Endothelial cell of umbilical vein (primary cell): ENCODE data around the gene RFLNA. TPM values are rescaled to one million over a fixed set of nuclear protein-coding genes. Genes with fewer than 3 reads are reported as not detected.

Experiments
- BruUV-seq: library from RNA; stranded (reverse); fragments of 400-500 nt; replicated peaks from 2 replicates; lab custom pipeline; 2021; lab: Mats Ljungman, UMichigan
- CTCF ChIA-PET: fragments of 300-600, 350-600 bp; sonication (Branson Sonifier 250); formaldehyde crosslinking; loops from one replicate; lab custom pipeline; 2021; ENCODE audit warnings: antibody characterized with exemption, inconsistent platforms; lab: Charles Lee
- POLR2A ChIA-PET: fragments of 300-600, 350-600 bp; sonication (Branson Sonifier 250); formaldehyde crosslinking; loops from one replicate; lab custom pipeline; 2021; ENCODE audit warnings: antibody characterized with exemption, inconsistent platforms; lab: Charles Lee
- DNase-seq: peaks from one replicate; pipeline ENCODE4 v3.0.0-alpha.2; 2011; ENCODE audit warnings: low read depth, low spot score
- FAIRE-seq: peaks from 2 replicates; lab custom pipeline; 2011; peaks lifted over from hg19 to GRCh38; lab: Jason Lieb, UNC
- H2AFZ ChIP-seq: 2 replicates; pipeline ENCODE4 v1.6.0; 2012; ENCODE audit warnings: low read depth, low read length, control low read depth, inconsistent platforms
- H3K27ac ChIP-seq: 2 replicates; pipeline ENCODE4 v1.5.1; 2011; ENCODE audit warnings: low read depth, mild to moderate bottlenecking, control low read depth, low read length, moderate library complexity; ENCODE audit not compliant: insufficient read depth
- H3K27me3 ChIP-seq, 2 experiments: 2 replicates each; pipeline versions ENCODE4 v1.6.0 to v1.6.1; 2011; ENCODE audit warnings: low read length in 2 of 2, mixed read lengths in 1 of 2; ENCODE audit not compliant: control insufficient read depth in 2 of 2, insufficient read depth in 2 of 2
- H3K36me3 ChIP-seq, 2 experiments: 2 replicates in 1 of 2; 3 replicates in 1 of 2; pipeline ENCODE4 v1.5.1; 2011; ENCODE audit warnings: low read length in 2 of 2, mild to moderate bottlenecking in 1 of 2, moderate library complexity in 1 of 2; ENCODE audit not compliant: control insufficient read depth in 2 of 2, insufficient read depth in 2 of 2; ENCODE audit errors: extremely low read depth in 1 of 2
- H3K4me1 ChIP-seq: 3 replicates; pipeline ENCODE4 v1.5.1; 2011; ENCODE audit warnings: mild to moderate bottlenecking, low read length; ENCODE audit not compliant: control insufficient read depth, insufficient read depth; ENCODE audit errors: extremely low read depth
- H3K4me2 ChIP-seq: 2 replicates; pipeline ENCODE4 v1.6.1; 2011; ENCODE audit warnings: low read length, control low read depth, mixed read lengths; ENCODE audit not compliant: insufficient read depth
- H3K4me3 ChIP-seq, 3 experiments: fragments of 200-600 bp in 1 of 3; sonication (generic), shearing (Covaris generic) in 1 of 3; replicated peaks in 1 of 3; 2 replicates each; pipeline ENCODE4 v1.5.1; 2011 to 2016; ENCODE audit warnings: control low read depth in 3 of 3, low read length in 3 of 3, mild to moderate bottlenecking in 2 of 3, inconsistent platforms in 1 of 3, low read depth in 1 of 3, moderate library complexity in 1 of 3; ENCODE audit not compliant: insufficient read depth in 1 of 3
- H3K79me2 ChIP-seq: 2 replicates; pipeline ENCODE4 v1.6.0; 2012; ENCODE audit warnings: low read length, inconsistent platforms; ENCODE audit not compliant: control insufficient read depth, insufficient read depth
- H3K9ac ChIP-seq: replicated peaks from 2 replicates; pipeline ENCODE3; 2011; ENCODE audit warnings: low read length, control low read depth; ENCODE audit not compliant: insufficient read depth; ENCODE audit errors: extremely low read depth
- H3K9me1 ChIP-seq: replicated peaks from 3 replicates; pipeline ENCODE4 v1.6.0; 2011; ENCODE audit warnings: mild to moderate bottlenecking, low read length; ENCODE audit not compliant: control insufficient read depth, insufficient read depth; ENCODE audit errors: extremely low read depth
- H3K9me3 ChIP-seq: replicated peaks from 2 replicates; pipeline ENCODE4 v1.5.1; 2012; ENCODE audit warnings: low read length, inconsistent platforms; ENCODE audit not compliant: control insufficient read depth, insufficient read depth
- H4K20me1 ChIP-seq: replicated peaks from 2 replicates; pipeline ENCODE3; 2011; ENCODE audit warnings: mild to moderate bottlenecking, low read length; ENCODE audit not compliant: control insufficient read depth, insufficient read depth; ENCODE audit errors: extremely low read depth
- CTCF ChIP-seq, 2 donors: IDR thresholded peaks; 1 replicate in 1 of 2; 2 replicates in 1 of 2; pipeline ENCODE4 v1.5.1; 2011; ENCODE audit warnings: low read length in 2 of 2, mild to moderate bottlenecking in 2 of 2, moderate library complexity in 2 of 2, control low read depth in 1 of 2, inconsistent platforms in 1 of 2, low read depth in 1 of 2; ENCODE audit not compliant: insufficient read depth in 1 of 2; ENCODE audit errors: extremely low read depth in 1 of 2
- EZH2 ChIP-seq: IDR thresholded peaks from 2 replicates; pipeline ENCODE4 v1.6.1; 2012; ENCODE audit warnings: borderline replicate concordance, low read depth, mild to moderate bottlenecking, moderate library complexity, low read length, inconsistent platforms; ENCODE audit not compliant: severe bottlenecking
- FOS ChIP-seq: IDR thresholded peaks from 2 replicates; pipeline ENCODE4 v1.6.1; 2011; ENCODE audit warnings: mild to moderate bottlenecking, low read length, moderate library complexity, borderline replicate concordance; ENCODE audit not compliant: insufficient read depth
- GATA2 ChIP-seq: IDR thresholded peaks from 2 replicates; pipeline ENCODE4 v1.7.0; 2011; ENCODE audit warnings: low read depth, mild to moderate bottlenecking, moderate library complexity, mixed read lengths, low read length; ENCODE audit not compliant: insufficient read length, insufficient read depth
- JUN ChIP-seq: IDR thresholded peaks from 2 replicates; pipeline ENCODE4 v1.6.1; 2011; ENCODE audit warnings: borderline replicate concordance, low read depth; ENCODE audit not compliant: insufficient read length, insufficient read depth
- MYC ChIP-seq: IDR thresholded peaks from one replicate; pipeline ENCODE4 v1.6.1; 2011; ENCODE audit warnings: mild to moderate bottlenecking, low read depth, low read length
- POLR2A ChIP-seq: IDR thresholded peaks from 2 replicates; pipeline ENCODE4 v1.6.1; 2012; ENCODE audit warnings: low read depth, mild to moderate bottlenecking, control low read depth, low read length
- POLR2AphosphoS5 ChIP-seq: IDR thresholded peaks from 2 replicates; pipeline ENCODE4 v1.6.1; 2012; ENCODE audit warnings: low read depth, mild to moderate bottlenecking, control low read depth, low read length, moderate library complexity; ENCODE audit not compliant: insufficient read depth
- dilution Hi-C: fragments of 300-500 bp; cut with MboI; formaldehyde crosslinking; loops from one replicate; pipeline ENCODE4 v1.15.0; 2019; ENCODE audit warnings: low sequenced_read_pairs; ENCODE audit not compliant: extremely low pct_ligation_motif_present
- intact Hi-C: fragments of 100-400 bp; cut with micrococcal nuclease; formaldehyde crosslinking; loops from one replicate; pipeline ENCODE4 v1.10.0; 2022
- polyA plus RNA-seq, 4 experiments: library from polyadenylated mRNA; depleted of rRNA in 3 of 4; stranded (reverse) in 3 of 4; unstranded in 1 of 4; fragments of >200 nt; gene quantifications; 2 replicates each; pipeline versions ENCODE4 v1.2.1 to v1.2.3, GENCODE V29; 2011 to 2012; ENCODE audit warnings: missing spikeins in 1 of 4
- total RNA-seq: library from RNA; stranded (reverse); gene quantifications from 2 replicates; pipeline ENCODE4 v1.2.3, GENCODE V29; 2021
- TF ChIP-seq, protein P1 (sequence below): IDR thresholded peaks from 2 replicates; pipeline ENCODE4 v1.6.1; 2011; ENCODE audit not compliant: insufficient read depth, insufficient read length

Gene RFLNA
- total and polyA plus RNA-seq, 2 donors (not counting 3 experiments of a cell fraction or from before 2014, with no cell fraction given) = 19.7 to 24.5 TPM

- Histone ChIP-seq H3K4me3 (no peak overlapping the region), H3K9me1 (no peaks in the 10 kb centered on the region), H3K9ac (no peak overlapping the region), H3K4me1 (peaks cover 10% of the 10 kb centered on the region), H3K79me2 (no peaks in the 10 kb centered on the region), H3K9me3 (no peaks in the 10 kb centered on the region), H3K36me3 (no peaks in the 10 kb centered on the region), H4K20me1 (no peaks in the 10 kb centered on the region), H3K27ac (no peak overlapping the region), H3K4me2 (no peak overlapping the region), H2AFZ (no peak overlapping the region), H3K27me3 (peaks cover 0 to 4% of the 10 kb centered on the region in 2 experiments)
- FAIRE-seq = no peak
- dilution Hi-C loops (no loop called here), intact Hi-C loops (no loop called here)
- CTCF ChIA-PET = interaction anchor here (1.0 to 1.5 kb wide), 3 partner anchors 19 to 225 kb away, joined by 3 read pairs; no protein-coding TSS in a partner anchor
- peak; percentile 18 for DNase-seq
- no peak for TF ChIP-seq JUN
- TF ChIP-seq, protein P1, sequence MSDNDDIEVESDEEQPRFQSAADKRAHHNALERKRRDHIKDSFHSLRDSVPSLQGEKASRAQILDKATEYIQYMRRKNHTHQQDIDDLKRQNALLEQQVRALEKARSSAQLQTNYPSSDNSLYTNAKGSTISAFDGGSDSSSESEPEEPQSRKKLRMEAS = no peak
- TF ChIP-seq POLR2AphosphoS5 = no peak
- no peak for TF ChIP-seq GATA2
- TF ChIP-seq CTCF (IDR thresholded peaks at IDR 0.05; ENCODE audit: extremely low read depth in 1 of 2, insufficient read depth in 1 of 2, low read depth in 1 of 2, low read length in 2 of 2) = no peak
- no peak for TF ChIP-seq MYC
- TF ChIP-seq POLR2A = no peak
- TF ChIP-seq EZH2 = no peak
- no peak for TF ChIP-seq FOS
- POLR2A ChIA-PET = interaction anchor here (0.6 kb wide), 1 partner anchor 23 kb away, joined by 3 read pairs; no protein-coding TSS in a partner anchor
- BruUV-seq = no TSS peak
Observed at GRCh38 chr12:124279846-124280360, 15.0 kb upstream of the RFLNA start.
